ENCODE measurements around the gene TLX1. TPM values are rescaled to one million over a fixed set of nuclear protein-coding genes. Genes with fewer than 3 reads are reported as not detected.

TLX1 gene
- total and polyA plus RNA-seq, 4 donors = 0.06 to 0.79 (median 0.31) TPM

Other genes with a start within 250 kb of the TLX1 start
- gene SLF2, start 218.3 kb upstream of the TLX1 start, total RNA-seq = 10 to 100 TPM; 17.6 to 18.8 TPM
- 1 to 10 TPM; 4.0 to 6.6 TPM for gene SLF2, start 218.3 kb upstream of the TLX1 start, polyA plus RNA-seq
- 10 to 100 TPM; 13.9 to 20.7 TPM for gene SEMA4G, start 161.8 kb upstream of the TLX1 start, total RNA-seq
- 10 to 100 TPM; 39.7 to 56.0 TPM for gene SEMA4G, start 161.8 kb upstream of the TLX1 start, polyA plus RNA-seq
- 10 to 100 TPM; 30.5 to 53.3 TPM for gene MRPL43, start 143.8 kb upstream of the TLX1 start, total RNA-seq
- gene MRPL43, start 143.8 kb upstream of the TLX1 start, polyA plus RNA-seq = 10 to 100 TPM; 62.4 to 76.0 TPM
- gene TWNK, start 143.8 kb upstream of the TLX1 start, total RNA-seq = 1 to 10 TPM; 4.1 to 4.8 TPM
- gene TWNK, start 143.8 kb upstream of the TLX1 start, polyA plus RNA-seq = 1 to 10 TPM; 1.6 to 6.2 TPM
- 10 to 100 TPM in 1 of 2 donors, 1 to 10 TPM in 1; 9.9 to 10.3 TPM for gene LZTS2, start 131.5 kb upstream of the TLX1 start, total RNA-seq
- 1 to 10 TPM; 2.1 to 9.2 TPM for gene LZTS2, start 131.5 kb upstream of the TLX1 start, polyA plus RNA-seq
- gene PDZD7, start 100.2 kb upstream of the TLX1 start, total RNA-seq = under 1 TPM in 1 of 2 donors, not detected in 1; 0.09 TPM
- under 1 TPM; 0.06 to 0.07 TPM for gene PDZD7, start 100.2 kb upstream of the TLX1 start, polyA plus RNA-seq
- 10 to 100 TPM in 1 of 2 donors, 1 to 10 TPM in 1; 8.9 to 11.1 TPM for gene SFXN3, start 100.1 kb upstream of the TLX1 start, total RNA-seq
- 1 to 10 TPM; 1.7 to 3.8 TPM for gene SFXN3, start 100.1 kb upstream of the TLX1 start, polyA plus RNA-seq
- gene KAZALD1, start 69.3 kb upstream of the TLX1 start, total RNA-seq = 1 to 10 TPM in 1 of 2 donors, under 1 TPM in 1; 0.92 to 1.2 TPM
- gene KAZALD1, start 69.3 kb upstream of the TLX1 start, polyA plus RNA-seq = under 1 TPM; 0.21 to 0.50 TPM
- gene LBX1, start 98.2 kb downstream of the TLX1 start, total RNA-seq = not detected
- not detected for gene LBX1, start 98.2 kb downstream of the TLX1 start, polyA plus RNA-seq
- gene BTRC, start 222.9 kb downstream of the TLX1 start, total RNA-seq = 10 to 100 TPM in 1 of 2 donors, 1 to 10 TPM in 1; 5.5 to 28.2 TPM
- 1 to 10 TPM; 2.7 to 6.2 TPM for gene BTRC, start 222.9 kb downstream of the TLX1 start, polyA plus RNA-seq